ENCODE results near the gene IL23R.
"Not testable (repeated sequence)": the region's sequence is repeated elsewhere in the genome, so short reads cannot be mapped to it uniquely, and the experiment has no call there.

Gene IL23R

DNA sequence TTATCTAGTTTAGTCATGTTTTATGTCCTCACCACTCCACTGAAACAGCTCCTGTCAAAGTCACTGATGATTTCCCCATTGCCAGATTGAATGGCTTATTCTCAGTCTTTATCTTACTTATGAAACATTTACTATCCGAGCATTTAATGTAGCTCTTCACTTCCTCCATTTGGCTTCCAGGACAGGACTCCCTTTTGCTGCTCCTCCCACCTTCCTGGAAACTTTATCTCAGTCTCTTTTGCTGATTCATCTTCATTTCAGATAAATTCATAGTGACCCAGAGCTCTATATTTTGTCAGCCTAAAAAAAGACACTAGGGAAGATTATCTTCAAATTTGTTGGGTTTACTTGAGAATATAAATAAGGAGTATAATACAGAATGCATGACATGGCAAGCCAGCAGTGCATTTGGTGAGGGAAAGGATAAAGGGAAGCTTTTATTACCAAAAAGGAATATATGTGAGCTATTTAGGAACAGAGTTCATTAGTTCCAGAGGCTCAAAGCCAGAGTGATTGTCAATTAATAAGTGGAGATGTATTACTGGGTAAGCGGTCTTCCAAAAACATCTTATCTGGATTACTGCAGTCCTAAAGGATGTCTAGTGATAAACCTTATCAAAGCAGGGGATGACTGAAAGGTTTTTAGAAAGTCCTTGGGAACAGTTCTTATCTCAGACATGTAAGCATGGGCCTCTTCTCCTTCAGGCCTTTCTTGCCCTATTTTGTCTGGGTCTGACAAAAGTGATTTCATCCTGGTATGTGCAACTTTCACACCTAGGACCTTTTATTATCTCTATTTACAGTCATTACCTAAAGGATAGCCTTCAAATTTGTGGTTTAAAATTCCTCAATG, 25.6 kb downstream of the IL23R start:
- in situ Hi-C loops (cut with HindIII; ENCODE audit: low sequenced_read_pairs) = loop anchor here (5.0 kb wide), 1 partner anchor 55 kb away; no protein-coding TSS in a partner anchor

DNA sequence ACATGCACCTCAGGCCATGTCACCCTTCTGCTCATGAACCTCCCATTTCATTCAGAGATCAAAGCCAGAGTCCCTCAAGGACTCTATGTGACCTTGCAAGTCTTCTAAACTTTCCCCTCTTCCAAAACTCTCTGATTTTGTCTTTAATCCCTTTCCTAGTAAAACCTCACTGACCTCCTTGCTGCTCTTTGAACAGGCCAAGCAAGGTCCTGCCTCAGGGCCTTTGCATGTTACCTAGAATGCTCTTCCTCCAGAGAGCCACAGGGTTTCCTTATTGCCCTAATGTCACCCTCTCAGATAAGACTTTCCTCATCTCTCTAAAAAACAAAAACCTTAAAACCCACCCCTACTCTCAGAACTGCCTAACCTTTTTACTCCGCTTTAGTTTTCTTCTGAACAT, 26.6 kb downstream of the IL23R start:
- in situ Hi-C loops (cut with HindIII; ENCODE audit: low sequenced_read_pairs) = loop anchor here (5.0 kb wide), 1 partner anchor 56 kb away; no protein-coding TSS in a partner anchor

DNA sequence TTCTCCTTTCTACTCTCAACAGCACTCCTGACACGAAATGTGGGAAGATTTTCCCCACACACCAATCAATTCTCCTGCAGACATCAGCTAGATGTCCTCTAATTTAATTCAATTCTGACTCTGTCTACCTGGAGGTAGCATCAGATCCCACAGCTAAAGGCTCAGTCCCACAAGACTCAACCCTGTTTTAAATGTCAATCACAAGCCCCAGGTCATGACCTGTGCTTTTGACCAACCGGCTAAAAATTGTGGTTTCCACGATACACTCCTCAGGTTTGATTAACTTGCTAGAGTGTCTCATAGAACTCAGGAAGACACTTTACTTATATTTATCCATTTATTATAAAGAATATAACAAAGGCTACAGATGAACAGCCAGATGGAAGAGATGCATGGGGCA, 27.4 kb downstream of the IL23R start:
- in situ Hi-C loops (cut with HindIII; ENCODE audit: low sequenced_read_pairs) = loop anchor here (5.0 kb wide), 1 partner anchor 56 kb away; no protein-coding TSS in a partner anchor

DNA sequence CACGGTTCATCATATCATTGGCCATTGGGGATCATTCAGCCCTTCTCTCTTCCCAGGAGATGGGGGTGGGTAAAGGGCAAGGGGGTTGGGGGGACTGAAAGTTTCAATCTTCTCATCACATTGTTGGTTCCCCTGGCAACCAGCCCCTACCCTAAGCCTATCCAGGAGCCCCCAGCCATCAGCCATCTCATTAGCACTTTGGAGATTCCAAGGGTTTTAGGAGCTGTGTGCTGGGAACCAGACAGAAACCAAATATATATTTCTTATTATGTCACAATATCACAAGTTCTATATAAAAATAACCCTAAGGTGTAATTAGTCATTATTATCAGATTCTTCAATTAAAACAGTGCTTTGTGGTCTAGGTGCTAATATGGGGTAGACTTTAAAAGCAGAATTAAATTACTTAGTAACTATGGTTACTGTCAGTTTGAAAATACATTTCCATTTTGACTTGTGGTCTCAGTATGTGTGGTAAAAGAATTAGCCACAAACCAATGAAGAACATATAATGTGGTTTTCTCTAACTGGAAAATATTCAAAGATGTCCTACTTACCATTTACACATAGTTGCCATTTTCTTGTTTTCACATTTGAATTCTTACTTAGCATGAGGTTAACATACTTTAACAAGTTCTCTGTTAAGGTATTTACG, 28.1 kb downstream of the IL23R start:
- in situ Hi-C loops (cut with HindIII; ENCODE audit: low sequenced_read_pairs) = loop anchor here (5.0 kb wide), 1 partner anchor 57 kb away; no protein-coding TSS in a partner anchor

DNA sequence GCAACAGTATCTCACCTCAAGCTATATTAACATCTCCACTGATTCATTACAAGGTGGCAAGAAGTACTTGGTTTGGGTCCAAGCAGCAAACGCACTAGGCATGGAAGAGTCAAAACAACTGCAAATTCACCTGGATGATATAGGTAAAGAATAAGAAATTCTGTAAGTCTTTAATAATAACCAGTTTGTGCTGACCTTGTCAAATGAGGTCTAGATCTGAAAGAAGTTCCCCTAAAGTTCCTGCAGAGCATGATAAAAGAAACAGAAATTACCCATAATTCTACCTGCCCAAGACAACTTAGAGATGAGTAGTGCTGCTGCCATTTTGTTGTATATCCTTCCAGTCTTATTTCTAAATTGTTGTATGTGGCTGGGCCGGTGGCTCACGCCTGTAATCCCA, 34.5 kb downstream of the IL23R start:
- in situ Hi-C loops (cut with HindIII; ENCODE audit: low sequenced_read_pairs) = no loop called here

DNA sequence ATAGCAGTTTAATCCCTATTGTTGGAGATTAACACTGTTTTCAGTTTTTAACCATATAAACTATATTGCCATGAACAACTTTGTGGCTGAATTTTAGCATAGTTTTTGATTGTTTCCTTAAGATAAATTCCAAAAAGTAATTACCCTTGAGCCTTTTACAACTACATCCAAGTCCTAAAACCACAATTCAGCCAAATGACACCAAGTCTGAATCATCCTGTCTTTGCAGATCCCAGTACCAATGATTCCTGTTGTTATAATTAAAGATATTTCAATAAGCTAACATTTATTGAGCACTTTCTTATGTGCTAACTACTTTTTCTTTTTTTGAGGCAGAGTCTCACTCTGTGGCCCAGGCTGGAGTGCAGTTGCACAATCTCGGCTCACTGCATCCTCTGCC, 35.6 kb downstream of the IL23R start:
- in situ Hi-C loops (cut with HindIII; ENCODE audit: low sequenced_read_pairs) = no loop called here

DNA sequence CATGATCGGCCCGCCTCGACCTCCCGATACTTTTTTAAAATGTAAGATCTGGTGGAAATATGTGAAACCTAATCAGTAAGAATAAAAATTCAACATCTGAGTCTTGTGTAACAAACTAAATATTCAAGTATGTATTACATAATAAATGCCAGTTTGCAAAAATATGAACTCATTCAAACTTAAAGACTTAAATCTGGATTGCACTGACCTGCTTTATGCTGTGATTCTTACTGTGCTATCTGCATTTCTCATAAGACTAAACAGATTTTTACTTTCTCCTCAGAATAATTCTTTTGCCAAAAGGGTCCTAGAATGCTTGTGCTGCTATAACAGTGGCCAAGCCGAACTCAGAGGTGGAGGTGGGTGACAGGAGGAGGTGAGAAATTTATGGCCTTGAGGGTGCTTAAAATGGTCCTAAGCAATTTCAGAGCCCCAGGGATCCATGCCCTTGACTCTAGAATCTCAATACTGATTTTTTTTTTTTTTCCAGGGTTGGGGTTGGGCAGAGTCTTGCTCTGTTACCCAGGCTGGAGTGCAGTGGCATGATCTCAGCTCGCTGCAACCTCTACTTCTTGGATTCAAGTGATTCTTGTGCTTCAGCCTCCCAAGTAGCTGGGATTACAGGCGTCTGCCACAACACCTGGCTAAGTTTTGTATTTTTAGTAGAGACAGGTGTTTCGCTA, 38.2 kb downstream of the IL23R start:
- in situ Hi-C loops (cut with HindIII; ENCODE audit: low sequenced_read_pairs) = no loop called here

DNA sequence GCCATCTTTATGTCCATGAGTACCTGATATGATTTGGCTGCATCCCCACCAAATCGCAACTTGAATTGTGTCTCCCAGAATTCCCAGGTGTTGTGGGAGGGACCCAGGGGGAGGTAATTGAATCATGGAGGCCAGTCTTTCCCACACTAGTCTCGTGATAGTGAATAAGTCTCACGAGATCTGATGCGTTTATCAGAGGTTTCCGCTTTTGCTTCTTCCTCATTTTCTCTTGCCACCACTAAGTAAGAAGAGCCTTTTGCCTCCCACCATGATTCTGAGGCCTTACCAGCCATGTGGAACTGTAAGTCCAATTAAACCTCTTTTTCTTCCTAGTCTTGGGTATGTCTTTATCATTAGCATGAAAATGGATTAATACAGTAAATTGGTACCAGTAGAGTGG, 41.1 kb downstream of the IL23R start:
- in situ Hi-C loops (cut with HindIII; ENCODE audit: low sequenced_read_pairs) = not testable (repeated sequence)

DNA sequence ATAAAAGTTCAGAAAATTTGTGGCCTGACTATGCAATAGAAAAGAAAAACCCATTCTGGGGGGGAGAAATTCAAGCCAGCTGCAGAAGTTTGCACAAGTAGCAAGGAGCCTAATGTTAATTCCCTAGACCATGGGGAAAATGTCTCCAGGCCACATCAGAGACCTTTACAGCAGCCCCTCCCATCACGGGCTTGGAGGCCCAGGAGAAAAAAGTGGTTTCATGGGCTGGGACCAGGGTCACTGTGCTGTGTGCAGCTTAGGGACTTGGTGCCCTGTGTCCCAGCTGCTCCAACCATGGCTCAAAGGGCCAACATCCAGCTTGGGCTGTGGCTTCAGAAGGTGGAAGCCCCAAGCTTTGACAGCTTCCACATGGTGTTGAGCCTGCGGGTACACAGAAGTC, 42.0 kb downstream of the IL23R start:
- in situ Hi-C loops (cut with HindIII; ENCODE audit: low sequenced_read_pairs) = no loop called here

DNA sequence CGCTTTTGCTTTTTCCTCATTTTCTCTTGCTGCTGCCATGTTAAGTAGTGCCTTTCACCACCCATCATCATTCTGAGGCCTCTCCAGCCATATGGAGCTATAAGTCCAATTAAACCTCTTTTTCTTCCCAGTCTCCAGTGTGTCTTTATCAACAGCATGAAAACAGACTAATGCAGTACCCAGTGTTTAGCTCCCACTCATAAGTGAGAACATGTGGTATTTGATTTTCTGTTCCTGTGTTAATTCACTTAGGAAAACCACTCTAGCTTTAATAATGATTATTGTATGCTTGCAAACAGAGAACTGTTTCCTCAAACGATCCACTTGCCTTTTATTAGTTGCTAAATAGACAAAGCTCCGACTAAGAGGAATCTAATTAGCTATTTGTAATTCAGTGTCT, 43.3 kb downstream of the IL23R start:
- in situ Hi-C loops (cut with HindIII; ENCODE audit: low sequenced_read_pairs) = no loop called here

DNA sequence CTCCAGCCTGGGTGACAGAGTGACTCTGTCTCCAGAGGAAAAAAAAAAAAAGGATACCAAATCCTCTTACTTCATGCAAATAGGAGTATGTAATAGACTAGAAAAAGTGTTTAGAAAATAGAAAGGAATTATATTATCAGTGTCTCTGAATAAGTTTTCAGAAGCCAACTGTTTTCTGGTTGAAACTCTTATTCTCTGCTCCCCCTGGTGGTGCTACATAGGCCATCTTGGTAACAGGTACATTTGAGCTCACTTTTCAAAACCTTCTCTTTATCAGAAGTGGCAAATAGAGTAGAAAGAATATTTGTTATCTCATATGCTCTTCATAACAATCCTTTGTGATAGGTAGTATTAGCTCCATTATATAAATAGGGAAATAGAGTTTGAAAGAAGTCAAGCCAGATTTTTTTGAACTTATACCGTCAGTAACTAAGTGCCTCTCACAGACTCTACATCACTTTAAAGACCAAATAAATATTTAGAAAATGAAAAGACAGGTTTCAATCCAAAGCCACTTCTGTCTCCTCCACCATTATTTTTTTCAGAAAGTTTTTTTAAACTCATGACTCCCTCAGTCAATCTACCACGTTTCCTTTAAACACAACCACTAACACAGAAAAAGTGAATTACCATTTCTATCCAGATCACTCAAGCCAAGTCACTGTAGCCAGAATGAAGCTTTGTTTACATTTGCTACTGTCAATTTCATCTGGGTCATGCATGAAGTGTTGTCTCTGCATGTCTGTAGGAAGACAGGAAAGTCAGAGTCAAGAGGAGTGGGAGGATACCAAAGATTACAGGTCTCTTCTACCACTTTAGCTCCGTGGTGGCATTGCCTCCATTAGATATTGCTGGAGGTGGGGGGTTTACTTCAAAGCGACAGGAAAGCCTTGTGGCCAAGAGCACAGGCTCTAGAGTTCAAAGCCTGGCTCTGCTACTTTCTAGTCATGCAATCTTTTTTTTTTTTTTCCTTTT, 45.6 kb downstream of the IL23R start:
- in situ Hi-C loops (cut with HindIII; ENCODE audit: low sequenced_read_pairs) = no loop called here

DNA sequence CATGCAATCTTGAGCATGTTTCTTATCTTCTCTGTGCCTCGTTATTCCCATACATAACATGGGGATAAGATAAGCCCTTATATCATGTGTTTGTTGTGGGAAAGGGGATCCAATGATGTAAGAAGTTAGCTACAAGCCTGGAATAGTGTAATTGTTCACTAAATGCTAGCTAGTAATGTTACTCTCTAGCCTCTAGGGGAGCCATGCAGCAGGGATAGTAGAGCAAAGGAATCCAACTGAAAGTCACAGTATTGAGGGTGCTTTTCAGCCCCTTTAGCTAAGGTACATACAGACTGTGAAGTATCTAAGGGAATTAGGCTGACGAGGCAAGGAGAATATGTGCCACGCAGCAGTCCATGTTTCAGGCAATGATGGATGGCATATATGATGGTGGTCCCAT, 46.9 kb downstream of the IL23R start:
- in situ Hi-C loops (cut with HindIII; ENCODE audit: low sequenced_read_pairs) = no loop called here

DNA sequence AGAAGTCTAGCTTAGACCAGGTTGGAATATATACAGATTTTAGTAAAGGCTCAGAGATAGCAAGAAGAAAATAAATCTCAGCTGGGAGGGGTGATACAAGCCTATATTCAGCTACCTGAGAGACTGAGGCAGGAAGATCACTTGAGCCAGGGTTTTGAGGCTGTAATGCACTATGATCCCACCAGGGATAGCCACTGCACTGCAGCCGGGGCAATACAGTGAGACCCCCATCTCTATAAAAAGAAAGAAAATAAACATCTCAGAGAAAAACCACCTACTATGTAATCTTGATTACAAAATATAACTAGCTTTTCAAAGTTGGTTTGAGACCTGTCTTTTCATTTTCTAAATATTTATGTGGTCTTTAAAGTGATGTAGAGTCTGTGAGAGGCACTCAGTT, 47.7 kb downstream of the IL23R start:
- in situ Hi-C loops (cut with HindIII; ENCODE audit: low sequenced_read_pairs) = no loop called here

DNA sequence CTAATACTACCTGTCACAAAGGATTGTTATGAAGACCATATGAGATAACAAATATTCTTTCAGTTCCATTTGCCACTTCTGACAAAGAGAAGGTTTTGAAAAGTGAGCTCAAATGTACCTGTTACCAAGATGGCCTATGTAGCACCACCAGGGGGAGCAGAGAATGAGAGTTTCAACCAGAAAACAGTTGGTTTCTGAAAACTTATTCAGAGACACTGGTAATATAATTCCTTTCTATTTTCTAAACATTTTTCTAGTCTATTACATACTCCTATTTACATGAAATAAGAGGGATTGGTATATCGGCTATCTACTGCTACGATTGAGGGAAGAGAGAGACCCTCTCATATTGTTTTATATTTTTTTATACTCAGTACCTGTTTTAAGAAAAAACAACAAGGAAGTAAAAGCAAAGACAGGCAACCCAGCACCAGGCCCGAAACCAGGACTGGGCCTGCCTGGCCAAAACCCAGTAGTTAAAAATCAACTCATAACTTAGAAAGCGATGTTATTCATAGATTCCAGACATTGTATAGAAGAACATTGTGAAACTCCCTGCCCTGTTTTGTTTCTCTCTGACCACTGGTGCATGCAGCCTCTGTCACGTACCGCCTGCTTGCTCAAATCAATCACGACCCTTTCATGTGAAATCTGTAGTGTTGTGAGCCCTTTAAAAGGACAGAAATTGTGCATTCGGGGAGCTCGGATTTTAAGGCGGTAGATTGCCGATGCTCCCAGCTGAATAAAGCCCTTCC, 48.3 kb downstream of the IL23R start:
- in situ Hi-C loops (cut with HindIII; ENCODE audit: low sequenced_read_pairs) = no loop called here

DNA sequence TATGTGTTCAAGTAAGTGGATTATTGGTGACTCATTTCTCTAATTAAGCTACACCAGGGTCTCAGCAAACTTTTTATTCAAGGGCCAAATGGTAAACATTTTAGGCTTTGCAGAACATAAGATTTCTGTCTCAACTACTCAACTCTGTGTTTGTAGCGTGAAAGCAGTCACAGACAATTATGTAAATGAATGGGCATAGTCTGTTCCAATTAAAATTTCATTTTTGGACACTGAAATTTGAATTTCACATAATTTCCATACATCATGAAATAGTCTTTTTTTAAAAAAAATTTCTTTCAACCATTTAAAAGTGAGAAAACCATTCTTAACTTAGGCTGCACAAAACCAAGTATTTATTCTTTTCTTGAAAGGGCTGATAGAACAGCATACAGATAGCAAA, 50.1 kb downstream of the IL23R start:
- in situ Hi-C loops (cut with HindIII; ENCODE audit: low sequenced_read_pairs) = no loop called here

DNA sequence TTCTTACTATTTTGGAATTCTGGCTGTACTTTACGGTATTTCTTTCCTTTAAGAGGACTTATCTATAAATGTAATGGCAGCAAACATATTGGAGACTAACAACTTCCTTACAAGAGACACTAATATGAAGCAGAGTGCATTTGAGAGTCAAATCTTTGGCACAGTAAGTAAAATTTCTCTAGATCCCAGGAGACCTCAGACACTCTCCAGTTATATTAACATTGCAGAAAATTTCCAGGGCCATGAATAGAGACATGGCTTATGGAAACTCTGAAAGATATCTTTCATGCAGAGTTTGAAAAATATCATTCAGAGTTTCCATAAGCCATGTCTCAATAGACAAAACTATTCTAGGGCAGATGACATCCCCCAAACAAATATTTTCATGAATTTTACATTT, 51.2 kb downstream of the IL23R start:
- in situ Hi-C loops (cut with HindIII; ENCODE audit: low sequenced_read_pairs) = no loop called here

DNA sequence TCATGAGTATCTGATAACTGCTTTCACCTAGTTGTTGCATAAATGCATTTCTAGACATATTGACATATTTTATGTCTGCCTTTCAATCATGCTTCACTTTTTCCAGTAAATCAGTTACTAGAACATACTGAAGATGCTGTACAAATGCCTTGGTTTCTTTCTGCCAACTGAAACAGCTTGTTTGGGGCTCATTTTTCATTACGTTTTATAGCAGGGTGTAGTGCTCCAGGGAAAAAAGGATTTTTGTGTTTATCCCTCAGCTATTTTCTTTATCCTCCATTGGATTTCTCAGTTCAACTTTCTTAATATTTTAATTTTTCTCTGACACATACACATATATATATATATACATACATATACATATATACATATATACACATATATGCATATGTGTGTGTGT, 51.7 kb downstream of the IL23R start:
- in situ Hi-C loops (cut with HindIII; ENCODE audit: low sequenced_read_pairs) = no loop called here

DNA sequence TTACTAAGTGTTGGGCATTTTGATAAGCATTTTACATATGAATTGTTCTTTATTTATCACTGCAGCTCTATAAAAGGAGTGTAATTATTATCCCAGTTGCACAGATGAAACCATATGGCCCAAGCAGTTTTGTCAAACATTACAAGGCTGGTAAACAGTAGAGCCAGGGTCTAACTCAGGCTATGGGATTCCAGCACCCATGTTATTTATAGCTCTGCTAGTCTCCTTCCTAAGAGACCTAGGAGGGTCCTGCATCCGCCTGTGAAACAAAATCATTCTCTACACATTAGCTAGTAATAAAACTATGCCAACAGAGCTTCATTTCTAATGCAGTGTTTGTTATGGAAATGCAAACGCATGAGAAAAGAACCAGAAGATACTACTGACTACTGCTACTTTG, 58.6 kb downstream of the IL23R start:
- in situ Hi-C loops (cut with HindIII; ENCODE audit: low sequenced_read_pairs) = loop anchor here (10.0 kb wide), 2 partner anchors 60 to 90 kb away; no protein-coding TSS in a partner anchor

DNA sequence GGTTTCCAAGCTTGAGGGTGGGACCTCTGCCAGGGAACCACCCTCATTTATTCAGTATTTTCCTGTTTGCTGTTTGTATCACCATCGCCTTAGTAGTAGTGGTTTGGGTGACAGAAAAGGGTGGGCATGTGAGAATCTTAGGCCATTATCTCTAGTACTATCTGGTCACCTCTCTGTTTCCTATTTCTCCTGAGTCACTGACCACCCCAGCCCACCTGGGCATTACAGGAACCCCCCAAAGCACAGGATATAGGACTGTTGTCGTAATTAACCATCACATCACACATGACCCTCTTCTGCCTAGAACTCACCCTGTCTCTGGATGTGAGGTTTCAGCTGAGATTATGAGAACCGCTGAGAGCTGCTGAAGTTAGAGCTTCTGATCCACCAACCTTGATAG, 60.4 kb downstream of the IL23R start:
- in situ Hi-C loops (cut with HindIII; ENCODE audit: low sequenced_read_pairs) = loop anchor here (10.0 kb wide), 2 partner anchors 58 to 88 kb away; no protein-coding TSS in a partner anchor

DNA sequence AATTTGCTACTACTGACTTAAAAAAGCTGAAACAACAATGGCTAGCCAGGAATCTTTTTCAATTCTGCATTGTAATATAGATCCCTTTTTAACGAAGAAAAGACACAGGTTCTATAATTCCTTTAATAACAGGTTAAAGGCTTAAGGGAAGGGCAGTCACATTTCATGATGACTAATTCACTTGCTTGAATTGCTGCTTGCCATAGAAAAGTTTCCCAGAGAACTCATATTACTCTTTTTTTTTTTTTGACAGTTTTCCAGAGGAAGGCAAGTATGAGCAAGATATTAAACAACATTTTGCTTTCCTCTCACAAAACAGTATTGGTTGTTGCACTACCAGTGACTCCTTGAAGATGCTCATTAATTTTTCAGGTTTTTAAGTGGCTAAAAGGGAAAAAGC, 60.9 kb downstream of the IL23R start:
- in situ Hi-C loops (cut with HindIII; ENCODE audit: low sequenced_read_pairs) = loop anchor here (10.0 kb wide), 2 partner anchors 58 to 88 kb away; no protein-coding TSS in a partner anchor

Data from endothelial cell of hepatic sinusoid (primary cell).